ENCODE results near the gene ATP4B.

DNA sequence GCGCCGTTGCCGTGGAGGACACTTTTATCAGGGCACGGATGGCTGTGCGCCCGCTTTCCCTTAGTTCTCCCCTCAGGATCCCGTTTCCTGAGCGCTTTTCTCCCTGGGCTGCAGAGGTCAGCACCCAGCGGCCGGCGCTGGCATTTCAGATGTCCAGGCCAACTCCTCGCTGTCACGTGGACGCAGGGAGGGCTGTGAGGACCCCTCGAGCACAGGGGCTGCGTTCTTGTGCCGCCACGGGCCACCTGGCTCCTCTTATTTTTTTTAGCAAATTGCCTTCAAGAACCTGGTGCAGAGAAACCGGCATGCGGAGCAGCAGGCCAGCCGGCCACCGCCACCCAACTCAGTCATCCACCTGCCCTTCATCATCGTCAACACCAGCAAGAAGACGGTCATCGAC, 22.3 kb downstream of the ATP4B start:
- TF ChIP-seq CTCF (conservative IDR thresholded peaks at IDR 0.05 in 1 of 2, IDR thresholded peaks at IDR 0.05 in 1 of 2; ENCODE audit: low read depth in 1 of 2, low read length in 2 of 2) (no peak), EZH2 (IDR thresholded peaks at IDR 0.05; ENCODE audit: low read length, missing control alignments) (no peak)
